B cell (primary cell): Measurements from ENCODE around the gene GADD45A. TPM values are rescaled to one million over a fixed set of nuclear protein-coding genes. Genes with fewer than 3 reads are reported as not detected.

Experiments
- ATAC-seq: fragments of 200-7000 bp; cut with Tn5 transposase; one replicate; pipeline ENCODE4 v1.10.0; 2021; ENCODE audit warnings: low read depth, mild to moderate bottlenecking, moderate number of reproducible peaks, moderate library complexity
- CTCF ChIA-PET: fragments of 350-600 bp; sonication (Branson Sonifier 250); formaldehyde crosslinking; loops from one replicate; lab custom pipeline; 2021; ENCODE audit warnings: antibody characterized with exemption, inconsistent platforms; lab: Charles Lee
- POLR2A ChIA-PET: fragments of 350-600 bp; sonication (Branson Sonifier 250); formaldehyde crosslinking; loops from one replicate; lab custom pipeline; 2021; ENCODE audit warnings: antibody characterized with exemption; lab: Charles Lee
- DNase-seq: peaks from one replicate; pipeline ENCODE4 v3.0.0; 2013
- H2AFZ ChIP-seq: 2 replicates; pipeline ENCODE4 v1.6.1; 2012; ENCODE audit warnings: mild to moderate bottlenecking, low read depth, low read length; ENCODE audit not compliant: insufficient read depth, poor library complexity, severe bottlenecking
- H3K27ac ChIP-seq, 2 donors: 1 replicate in 1 of 2; 2 replicates in 1 of 2; pipeline ENCODE4 v1.5.1; 2012 to 2013; ENCODE audit warnings: low read length in 2 of 2, mild to moderate bottlenecking in 2 of 2, moderate library complexity in 1 of 2
- H3K27me3 ChIP-seq, 4 experiments: fragments of 200-600 bp in 1 of 4; sonication (generic) in 1 of 4; replicated peaks in 1 of 4; 1 replicate in 2 of 4; 2 replicates in 2 of 4; pipeline versions ENCODE4 v1.6.1 to v1.7.0; 2013 to 2016; ENCODE audit warnings: low read length in 3 of 4, mild to moderate bottlenecking in 2 of 4, mixed read lengths in 1 of 4, moderate library complexity in 1 of 4; ENCODE audit not compliant: insufficient read depth in 4 of 4, control insufficient read depth in 3 of 4; ENCODE audit errors: control extremely low read depth in 1 of 4
- H3K36me3 ChIP-seq, 2 experiments: replicated peaks in 1 of 2; 1 replicate in 1 of 2; 2 replicates in 1 of 2; pipeline versions ENCODE4 v1.6.1 to v1.7.1; 2013; ENCODE audit warnings: low read length in 1 of 2; ENCODE audit not compliant: insufficient read depth in 2 of 2, control insufficient read depth in 1 of 2; ENCODE audit errors: control extremely low read depth in 1 of 2, extremely low read depth in 1 of 2
- H3K4me1 ChIP-seq, 2 donors: fragments of 200-600 bp in 1 of 2; sonication (generic) in 1 of 2; 1 replicate in 1 of 2; 2 replicates in 1 of 2; pipeline versions ENCODE4 v1.5.1 to v1.6.1; 2013 to 2017; ENCODE audit warnings: low read length in 2 of 2; ENCODE audit not compliant: control insufficient read depth in 2 of 2, insufficient read depth in 2 of 2
- H3K4me2 ChIP-seq: replicated peaks from 2 replicates; pipeline ENCODE3; 2012; ENCODE audit warnings: mild to moderate bottlenecking, low read depth, low read length; ENCODE audit not compliant: poor library complexity, severe bottlenecking
- H3K4me3 ChIP-seq, 5 experiments: fragments of 200-600 bp in 1 of 5; sonication (generic) in 1 of 5; 1 replicate in 3 of 5; 2 replicates in 2 of 5; pipeline versions ENCODE4 v1.5.1 to v1.7.0; 2011 to 2016; ENCODE audit warnings: low read length in 4 of 5, mild to moderate bottlenecking in 4 of 5, low read depth in 2 of 5, control low read depth in 1 of 5, moderate library complexity in 1 of 5; ENCODE audit not compliant: insufficient read depth in 1 of 5; ENCODE audit errors: control extremely low read depth in 1 of 5, extremely low read depth in 1 of 5
- H3K79me2 ChIP-seq: fragments of 200-600 bp; sonication (generic); one replicate; pipeline ENCODE4 v1.6.0; 2016; ENCODE audit warnings: low read length; ENCODE audit not compliant: control insufficient read depth, insufficient read depth
- H3K9ac ChIP-seq: fragments of 200-600 bp; sonication (generic); 2 replicates; pipeline ENCODE4 v1.6.1; 2017; ENCODE audit warnings: mild to moderate bottlenecking, low read length, moderate library complexity
- H3K9me3 ChIP-seq, 3 donors: one replicate each; pipeline versions ENCODE4 v1.6.1 to v1.7.1; 2013; ENCODE audit warnings: low read length in 2 of 3; ENCODE audit not compliant: control insufficient read depth in 2 of 3, insufficient read depth in 1 of 3; ENCODE audit errors: control extremely low read depth in 1 of 3
- H4K20me1 ChIP-seq: 2 replicates; pipeline ENCODE4 v1.6.0; 2012; ENCODE audit warnings: mild to moderate bottlenecking, low read length; ENCODE audit not compliant: insufficient read depth, control insufficient read depth, poor library complexity, severe bottlenecking
- H3K27ac Mint-ChIP-seq: one replicate; pipeline ENCODE4 v1.8.0; 2021; ENCODE audit warnings: mixed read lengths
- H3K27me3 Mint-ChIP-seq: one replicate; pipeline ENCODE4 v1.8.0; 2021; ENCODE audit warnings: mixed read lengths
- H3K4me1 Mint-ChIP-seq: one replicate; pipeline ENCODE4 v1.8.0; 2021; ENCODE audit warnings: mixed read lengths
- H3K4me3 Mint-ChIP-seq: one replicate; pipeline ENCODE4 v1.8.0; 2021; ENCODE audit warnings: mixed read lengths
- H3K9me3 Mint-ChIP-seq: one replicate; pipeline ENCODE4 v1.8.0; 2022; ENCODE audit warnings: mixed read lengths; ENCODE audit not compliant: insufficient read depth
- EZH2 ChIP-seq: IDR thresholded peaks from 2 replicates; pipeline ENCODE4 v1.6.1; 2012; ENCODE audit warnings: borderline replicate concordance, low read depth, mild to moderate bottlenecking, moderate library complexity, low read length; ENCODE audit not compliant: insufficient read depth, poor library complexity, severe bottlenecking
- WGBS: methylation state at CpG from one replicate; pipeline ENCODE4 v1.1.5; 2013; ENCODE audit warnings: missing lambda C conversion rate; ENCODE audit not compliant: insufficient coverage; 5-methylcytosine and 5-hydroxymethylcytosine counted together
- intact Hi-C: fragments of 100-400 bp; cut with micrococcal nuclease; formaldehyde crosslinking; loops from one replicate; pipeline ENCODE4 v1.10.0; 2022
- polyA plus RNA-seq: library from polyadenylated mRNA; depleted of rRNA; stranded (reverse); fragments of >200 nt; gene quantifications from 2 replicates; pipeline ENCODE4 v1.2.3, GENCODE V29; 2012
- total RNA-seq, 2 donors: library from RNA; stranded (reverse); fragments of 120-200 nt in 1 of 2; gene quantifications; 1 replicate in 1 of 2; 2 replicates in 1 of 2; pipeline versions ENCODE4 v1.2.3 to v1.2.4, GENCODE V29; 2013 to 2022
- TF ChIP-seq, protein P1 (sequence below): fragments of 200-600 bp; IDR thresholded peaks from one replicate; pipeline ENCODE4 v1.8.0; 2022; ENCODE audit warnings: antibody characterized with exemption, mild to moderate bottlenecking

GADD45A gene
- total and polyA plus RNA-seq, 2 donors (not counting 1 experiment from before 2014, with no cell fraction given), result 11.6 to 21.1 TPM

DNA sequence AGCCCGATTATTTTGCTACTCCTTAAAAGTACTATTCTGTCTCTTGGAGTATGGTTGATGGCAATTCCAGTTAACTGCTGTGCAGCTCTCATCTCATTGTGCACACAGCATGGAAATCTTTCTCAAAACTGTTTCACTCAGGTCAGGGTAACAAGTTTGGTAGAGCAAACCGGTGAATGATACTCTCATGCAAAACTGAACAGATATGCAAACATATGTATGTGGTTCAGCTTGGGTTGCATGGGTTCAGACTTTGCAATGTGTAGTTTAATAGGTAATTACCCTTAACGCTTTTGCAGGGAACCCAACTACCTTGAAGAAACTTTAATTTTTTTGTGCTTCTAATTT is 2.2 kb downstream of the GADD45A start:
- Histone ChIP-seq H4K20me1 (no peaks in the 10 kb centered on the region), H3K27ac (no peak overlapping the region), H3K9me3 (no peaks in the 10 kb centered on the region), H3K79me2 (no peaks in the 10 kb centered on the region), H3K9ac (no peak overlapping the region), H3K4me1 (peaks cover 16 to 17% of the 10 kb centered on the region in 2 donors), H3K27me3 (no peaks in the 10 kb centered on the region), H3K36me3 (peaks cover 0 to 7% of the 10 kb centered on the region in 2 experiments), H3K4me2 (peak overlapping the region; percentile 99), H2AFZ (no peak overlapping the region), H3K4me3 (peak overlapping the region in 1 of 5 experiments; percentile 66)
- intact Hi-C loops, result loop anchor here (5.0 kb wide), 1 partner anchor 75 kb away; no protein-coding TSS in a partner anchor
- no CpG with 5 or more reads among the region's 3 CpGs for WGBS
- POLR2A ChIA-PET, result interaction anchor here (0.7 kb wide), 1 partner anchor 26 kb away, joined by 4 read pairs; no protein-coding TSS in a partner anchor
- H3K4me3 Mint-ChIP-seq, result peak overlapping the region; percentile 91
- no peak for ATAC-seq
- H3K4me1 Mint-ChIP-seq, result peaks cover 31% of the 10 kb centered on the region
- DNase-seq, result no peak
- CTCF ChIA-PET, result interaction anchor here (1.0 kb wide), 1 partner anchor 73 kb away, joined by 3 read pairs; no protein-coding TSS in a partner anchor
- no peak overlapping the region for H3K27ac Mint-ChIP-seq
- TF ChIP-seq, protein P1, sequence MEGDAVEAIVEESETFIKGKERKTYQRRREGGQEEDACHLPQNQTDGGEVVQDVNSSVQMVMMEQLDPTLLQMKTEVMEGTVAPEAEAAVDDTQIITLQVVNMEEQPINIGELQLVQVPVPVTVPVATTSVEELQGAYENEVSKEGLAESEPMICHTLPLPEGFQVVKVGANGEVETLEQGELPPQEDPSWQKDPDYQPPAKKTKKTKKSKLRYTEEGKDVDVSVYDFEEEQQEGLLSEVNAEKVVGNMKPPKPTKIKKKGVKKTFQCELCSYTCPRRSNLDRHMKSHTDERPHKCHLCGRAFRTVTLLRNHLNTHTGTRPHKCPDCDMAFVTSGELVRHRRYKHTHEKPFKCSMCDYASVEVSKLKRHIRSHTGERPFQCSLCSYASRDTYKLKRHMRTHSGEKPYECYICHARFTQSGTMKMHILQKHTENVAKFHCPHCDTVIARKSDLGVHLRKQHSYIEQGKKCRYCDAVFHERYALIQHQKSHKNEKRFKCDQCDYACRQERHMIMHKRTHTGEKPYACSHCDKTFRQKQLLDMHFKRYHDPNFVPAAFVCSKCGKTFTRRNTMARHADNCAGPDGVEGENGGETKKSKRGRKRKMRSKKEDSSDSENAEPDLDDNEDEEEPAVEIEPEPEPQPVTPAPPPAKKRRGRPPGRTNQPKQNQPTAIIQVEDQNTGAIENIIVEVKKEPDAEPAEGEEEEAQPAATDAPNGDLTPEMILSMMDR, result no peak
- no peak for TF ChIP-seq EZH2
- no peaks in the 10 kb centered on the region for H3K9me3 Mint-ChIP-seq
- H3K27me3 Mint-ChIP-seq, result no peaks in the 10 kb centered on the region

DNA sequence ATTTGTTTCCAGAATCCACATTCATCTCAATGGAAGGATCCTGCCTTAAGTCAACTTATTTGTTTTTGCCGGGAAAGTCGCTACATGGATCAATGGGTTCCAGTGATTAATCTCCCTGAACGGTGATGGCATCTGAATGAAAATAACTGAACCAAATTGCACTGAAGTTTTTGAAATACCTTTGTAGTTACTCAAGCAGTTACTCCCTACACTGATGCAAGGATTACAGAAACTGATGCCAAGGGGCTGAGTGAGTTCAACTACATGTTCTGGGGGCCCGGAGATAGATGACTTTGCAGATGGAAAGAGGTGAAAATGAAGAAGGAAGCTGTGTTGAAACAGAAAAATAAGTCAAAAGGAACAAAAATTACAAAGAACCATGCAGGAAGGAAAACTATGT is 2.6 kb downstream of the GADD45A start:
- intact Hi-C loops, result loop anchor here (5.0 kb wide), 1 partner anchor 75 kb away; no protein-coding TSS in a partner anchor
- H3K27ac ChIP-seq, result no peak overlapping the region
- no peak overlapping the region for H3K9ac ChIP-seq
- peaks cover 0 to 7% of the 10 kb centered on the region in 2 experiments for H3K36me3 ChIP-seq
- no peak overlapping the region for H3K4me3 Mint-ChIP-seq
- H4K20me1 ChIP-seq, result no peaks in the 10 kb centered on the region
- H3K27me3 ChIP-seq, result no peaks in the 10 kb centered on the region
- ChIA-PET POLR2A (no interaction called here), CTCF (interaction anchor here (1.0 to 1.2 kb wide), 2 partner anchors 72 to 73 kb away, joined by 3 to 4 read pairs; no protein-coding TSS in a partner anchor)
- H3K27me3 Mint-ChIP-seq, result no peaks in the 10 kb centered on the region
- no peaks in the 10 kb centered on the region for H3K9me3 Mint-ChIP-seq
- H3K4me1 ChIP-seq, result peaks cover 16 to 17% of the 10 kb centered on the region in 2 donors
- H3K79me2 ChIP-seq, result no peaks in the 10 kb centered on the region
- H3K9me3 ChIP-seq, result no peaks in the 10 kb centered on the region
- WGBS, result 92% methylated on average over 3 of the region's 4 CpGs
- no peak overlapping the region for H3K4me3 ChIP-seq
- H2AFZ ChIP-seq, result no peak overlapping the region
- no peak for DNase-seq
- H3K4me2 ChIP-seq, result no peak overlapping the region
- no peak for ATAC-seq
- TF ChIP-seq EZH2, result no peak
- TF ChIP-seq, protein P1, result no peak
- H3K4me1 Mint-ChIP-seq, result peaks cover 29% of the 10 kb centered on the region
- no peak overlapping the region for H3K27ac Mint-ChIP-seq
